ENCODE data around the gene SLC10A3.

The SLC10A3 gene

GRCh38 chrX:154481911-154482601 is 8.4 kb downstream of the SLC10A3 start:
- no peak for DNase-seq

- DNase-seq: no peak
These were observed 9.2 kb downstream of the SLC10A3 start for GRCh38 chrX:154481195-154481594.

- DNase-seq: peak; percentile 93
These were observed 11.5 kb downstream of the SLC10A3 start, which contains the start of gene LAGE3 for GRCh38 chrX:154478728-154479622. LAGE3 (minus strand) TSS chrX:154479281; CDS start chrX:154478915, 366 bp downstream.

DNA sequence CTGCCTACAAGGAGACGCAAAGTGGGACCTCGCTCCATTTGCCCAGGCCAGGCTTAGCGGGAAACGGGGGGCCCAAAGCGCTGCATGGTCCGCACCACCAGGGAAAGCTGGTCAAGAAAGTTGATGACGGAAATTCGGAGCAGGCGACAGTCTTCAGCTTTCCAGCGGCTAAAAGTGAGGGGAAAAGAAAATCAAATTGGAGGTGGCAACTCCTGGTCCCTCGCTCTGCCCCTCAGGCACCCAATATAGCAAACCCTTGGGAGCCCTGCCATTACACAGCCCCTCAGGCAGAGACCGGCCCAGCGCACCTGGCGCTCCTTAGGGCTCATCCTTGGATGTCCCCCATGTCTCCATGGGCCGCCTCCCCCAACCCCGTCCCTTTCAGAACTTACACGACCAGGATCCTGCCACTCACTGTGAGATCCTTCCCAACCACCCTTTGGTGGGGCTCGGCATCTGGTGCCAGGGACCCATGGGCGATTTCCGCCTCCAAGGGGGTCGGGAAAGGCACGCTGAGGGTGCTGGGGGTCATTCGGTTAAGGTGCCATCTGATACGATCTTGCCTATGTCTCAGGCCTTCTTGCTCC is 12.4 kb downstream of the SLC10A3 start:
- DNase-seq: no peak

GRCh38 chrX:154476821-154477220 is 13.6 kb downstream of the SLC10A3 start:
- no peak for DNase-seq

DNA sequence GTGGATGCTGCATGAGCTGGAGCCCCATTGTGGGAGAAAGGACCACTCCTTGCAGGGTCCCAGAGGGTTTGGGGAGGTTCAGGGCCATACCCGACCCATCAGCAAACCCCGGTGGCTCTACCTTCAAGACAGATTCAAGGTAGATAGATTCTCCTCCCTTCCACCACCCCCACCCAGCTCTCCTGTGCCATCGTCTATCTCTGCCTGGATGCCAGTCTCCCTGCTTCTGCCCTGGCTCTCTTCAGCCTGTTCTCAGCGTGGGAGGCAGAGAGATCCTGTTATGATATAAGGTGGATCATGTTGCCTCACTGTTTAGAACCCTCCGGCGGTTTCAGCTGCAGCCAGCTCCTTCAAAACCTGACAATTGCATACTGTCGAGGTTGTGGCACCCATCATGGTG is 16.7 kb downstream of the SLC10A3 start:
- DNase-seq: no peak

DNA sequence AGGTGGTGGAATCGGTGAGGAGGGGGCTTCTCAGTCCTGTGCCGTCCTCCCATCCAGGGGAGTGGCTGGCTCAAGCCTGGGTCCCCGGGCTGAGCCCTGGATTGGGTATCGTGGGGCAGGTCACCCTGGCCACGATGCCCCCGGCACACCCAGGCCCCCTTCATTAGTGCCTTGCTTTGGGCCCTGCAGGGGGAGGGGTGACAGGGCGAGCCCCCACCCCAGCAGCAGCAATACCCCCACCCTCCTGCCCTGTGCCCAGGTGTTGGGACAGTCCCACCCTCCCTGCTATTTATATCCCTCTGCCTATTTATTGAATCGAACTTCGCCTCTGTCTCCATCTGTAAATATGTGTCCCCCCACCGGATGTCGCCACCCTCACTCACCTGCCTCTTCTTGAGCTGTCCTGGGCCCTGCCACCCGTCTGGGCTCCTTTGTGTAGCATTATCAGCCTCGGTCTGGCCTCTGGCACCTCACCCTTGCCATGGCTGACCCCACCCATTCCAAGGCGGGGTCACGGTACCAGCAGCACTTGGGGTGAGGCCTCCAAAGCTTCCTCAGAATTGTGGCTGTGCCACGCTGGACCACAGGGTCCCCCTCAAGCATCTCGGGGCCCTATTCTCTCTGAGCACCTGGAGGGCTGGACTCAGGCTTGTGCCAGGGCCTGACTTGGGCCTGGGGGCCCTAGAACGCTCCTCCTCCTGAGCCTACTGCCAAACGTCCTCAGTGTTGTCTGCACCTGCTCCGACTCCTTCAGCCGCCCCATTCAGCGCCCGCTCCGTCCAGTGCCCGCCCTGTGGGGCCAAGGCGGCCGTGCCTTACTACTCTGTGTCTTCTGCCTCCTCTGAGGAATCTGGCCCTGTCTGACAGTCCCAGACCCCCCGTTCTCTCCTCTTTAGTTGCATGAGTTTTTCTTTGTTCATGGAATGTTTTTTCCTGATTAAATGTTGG is 17.5 kb downstream of the SLC10A3 start:
- no peak for DNase-seq

DNA sequence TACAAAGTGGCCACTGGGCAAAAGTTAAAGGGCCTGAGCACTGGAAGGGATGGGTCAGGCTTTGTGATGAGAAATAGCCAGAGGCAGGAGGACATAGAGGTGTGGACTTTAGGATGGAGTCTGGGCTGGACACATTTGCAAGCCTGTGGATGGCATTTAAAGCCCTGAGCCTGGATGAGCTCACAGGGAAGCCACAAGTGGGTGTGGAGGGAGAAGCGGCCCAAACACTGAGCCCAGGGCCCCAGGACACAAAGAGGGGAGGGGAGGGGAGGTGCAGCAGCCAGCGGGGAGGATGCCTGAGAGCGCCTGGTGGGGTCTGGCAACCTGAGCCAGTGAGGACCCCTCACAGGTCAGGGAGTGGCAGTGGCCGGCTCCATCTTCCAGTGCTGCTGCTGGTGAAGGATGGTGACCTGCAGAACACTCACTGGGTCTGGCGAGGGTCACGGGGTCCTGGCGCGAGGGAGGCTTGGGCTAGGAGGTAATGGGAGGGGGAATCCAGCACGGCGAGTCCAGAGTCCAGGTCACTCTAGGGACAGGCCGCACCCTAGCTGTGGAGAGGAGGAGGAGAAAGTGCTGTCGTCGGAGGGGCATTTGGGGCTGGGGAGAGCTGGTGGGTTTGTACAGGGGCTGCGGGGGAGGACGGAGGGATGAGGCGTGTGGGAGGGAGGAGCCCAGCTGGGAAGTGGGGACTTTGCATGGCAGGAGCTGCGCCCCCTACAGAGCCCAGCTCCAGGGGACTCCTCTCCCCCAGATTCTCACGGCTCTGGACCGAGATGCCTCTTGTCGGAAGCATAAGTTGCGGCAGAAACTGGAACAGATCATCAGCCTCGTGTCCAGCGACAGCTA is 18.4 kb downstream of the SLC10A3 start:
- no peak for DNase-seq

DNA sequence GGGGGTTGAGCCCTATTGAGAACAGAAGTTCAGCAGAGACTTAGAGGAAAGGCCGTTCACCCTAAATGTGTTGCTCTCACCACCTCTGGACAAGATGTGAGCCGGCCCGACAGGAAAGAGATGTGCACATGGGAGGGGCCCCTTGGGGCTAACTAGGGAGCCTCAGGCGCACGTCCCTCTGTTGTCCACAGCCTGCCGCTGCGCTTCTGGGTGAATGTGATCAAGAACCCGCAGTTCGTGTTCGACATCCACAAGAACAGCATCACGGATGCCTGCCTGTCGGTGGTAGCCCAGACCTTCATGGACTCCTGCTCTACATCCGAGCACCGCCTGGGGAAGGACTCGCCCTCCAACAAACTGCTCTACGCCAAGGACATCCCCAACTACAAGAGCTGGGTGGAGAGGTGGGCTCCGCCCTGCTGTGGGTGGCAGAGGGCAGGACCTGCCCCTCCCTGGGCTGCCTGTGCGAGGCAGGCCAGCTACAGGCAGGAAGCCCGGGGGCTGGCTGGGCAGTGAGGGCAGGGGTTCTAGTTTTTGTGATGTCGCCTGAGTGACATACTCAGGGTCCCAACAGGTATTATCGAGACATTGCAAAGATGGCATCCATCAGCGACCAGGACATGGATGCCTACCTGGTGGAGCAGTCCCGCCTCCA is 19.4 kb downstream of the SLC10A3 start:
- no peak for DNase-seq

GRCh38 chrX:154470434-154470833 is 20.0 kb downstream of the SLC10A3 start:
- no peak for DNase-seq

DNA sequence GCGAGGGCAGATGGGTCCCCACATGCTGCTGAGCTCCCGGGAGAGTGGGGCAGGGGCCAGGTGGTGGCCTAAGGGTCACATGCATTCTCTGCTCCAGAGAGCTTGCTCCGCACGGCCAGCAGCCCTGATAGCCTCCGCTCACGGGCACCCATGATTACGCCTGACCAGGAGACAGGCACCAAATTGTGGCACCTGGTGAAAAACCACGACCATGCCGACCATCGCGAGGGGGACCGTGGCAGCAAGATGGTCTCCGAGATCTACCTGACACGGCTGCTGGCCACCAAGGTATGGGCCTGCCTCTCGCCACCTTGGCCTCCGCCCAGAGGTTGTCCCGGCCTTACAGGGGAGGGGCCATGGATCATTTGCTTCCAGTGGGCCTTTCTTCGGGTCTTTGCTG is 20.5 kb downstream of the SLC10A3 start:
- no peak for DNase-seq

GRCh38 chrX:154469114-154469513 is 21.3 kb downstream of the SLC10A3 start:
- no peak for DNase-seq

GRCh38 chrX:154468217-154468616 is 22.2 kb downstream of the SLC10A3 start:
- no peak for DNase-seq

DNA sequence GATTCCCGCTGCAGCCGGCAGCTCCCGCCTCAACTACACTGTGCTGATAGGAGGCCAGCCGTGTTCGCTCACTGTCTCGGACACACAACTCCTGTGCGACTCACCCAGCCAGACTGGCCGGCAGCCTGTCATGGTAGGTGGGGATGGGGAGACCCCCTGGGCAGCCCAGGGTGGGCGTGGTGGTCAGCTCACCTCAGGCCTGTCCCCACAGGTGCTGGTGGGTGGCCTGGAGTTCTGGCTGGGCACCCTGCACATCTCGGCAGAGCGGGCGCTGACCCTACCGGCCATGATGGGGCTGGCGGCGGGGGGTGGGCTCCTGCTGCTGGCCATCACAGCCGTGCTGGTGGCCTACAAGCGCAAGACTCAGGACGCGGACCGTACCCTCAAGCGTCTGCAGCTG is 22.9 kb downstream of the SLC10A3 start:
- DNase-seq: no peak

- no peak for DNase-seq
These were observed 23.5 kb downstream of the SLC10A3 start for GRCh38 chrX:154466907-154467306.

GRCh38 chrX:154466036-154466435 is 24.4 kb downstream of the SLC10A3 start:
- no peak for DNase-seq

- no peak for DNase-seq
These were observed 24.8 kb downstream of the SLC10A3 start for GRCh38 chrX:154465601-154466000.

GRCh38 chrX:154464806-154465365 is 25.5 kb downstream of the SLC10A3 start:
- DNase-seq: no peak

DNA sequence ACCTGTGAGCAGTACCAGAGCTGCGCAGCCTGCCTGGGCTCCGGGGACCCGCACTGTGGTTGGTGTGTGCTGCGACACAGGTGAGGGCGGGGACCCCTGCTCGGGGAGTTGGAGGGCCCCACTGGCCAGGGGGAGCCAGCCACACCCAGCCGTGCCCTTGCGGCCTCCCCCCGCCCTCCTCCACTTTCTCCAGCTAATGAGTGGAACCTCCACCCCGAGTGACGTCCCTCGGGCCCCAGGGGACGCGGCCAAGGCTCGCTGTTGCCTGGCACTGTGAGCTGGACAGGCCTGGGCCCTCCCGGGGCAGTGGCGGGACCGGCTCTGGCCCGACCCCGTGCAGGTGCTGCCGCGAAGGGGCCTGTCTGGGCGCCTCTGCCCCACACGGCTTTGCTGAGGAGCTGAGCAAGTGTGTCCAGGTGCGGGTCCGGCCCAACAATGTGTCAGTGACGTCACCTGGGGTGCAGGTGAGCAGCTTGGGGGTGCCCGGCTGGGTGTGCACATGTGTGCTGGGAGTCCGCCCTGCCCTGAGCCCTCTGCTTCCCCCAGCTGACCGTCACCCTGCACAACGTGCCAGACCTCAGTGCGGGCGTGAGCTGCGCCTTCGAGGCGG is 26.7 kb downstream of the SLC10A3 start:
- no peak for DNase-seq

DNA sequence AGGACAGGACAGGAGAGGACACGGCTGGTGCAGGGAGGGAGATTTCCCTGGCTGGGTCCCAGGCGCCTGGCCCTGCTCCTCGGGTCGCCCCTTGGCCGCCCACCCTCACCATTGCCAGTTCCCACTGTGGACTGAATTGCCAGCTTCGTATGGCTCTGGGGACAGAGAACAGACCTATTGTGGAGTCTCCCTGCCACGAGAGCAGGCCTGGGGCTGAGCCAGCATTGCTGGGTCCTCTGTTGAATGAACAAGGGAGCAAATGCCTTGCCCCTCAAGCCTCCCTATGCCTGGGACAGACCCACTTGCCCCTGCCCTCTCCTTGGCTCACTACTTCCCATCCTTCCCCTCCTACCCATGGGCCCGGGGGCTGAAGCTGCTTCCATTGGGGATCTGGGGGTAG is 28.0 kb downstream of the SLC10A3 start:
- DNase-seq: no peak

All from activated naive CD4-positive, alpha-beta T cell treated with Interleukin-2 at 50 U/mL for 16 hours (primary cell).